Measurements from ENCODE around the gene B4GALT2.

B4GALT2 gene

GRCh38 chr1:43984855-43985254, 5.8 kb downstream of the B4GALT2 start:
- no peak for DNase-seq (ENCODE audit: low read depth)

- DNase-seq (ENCODE audit: low read depth) = no peak
Observed at GRCh38 chr1:43985984-43986595, 7.1 kb downstream of the B4GALT2 start.

GRCh38 chr1:43986712-43987111, 7.7 kb downstream of the B4GALT2 start:
- DNase-seq (ENCODE audit: low read depth) = no peak

GRCh38 chr1:43987159-43987902, 8.3 kb downstream of the B4GALT2 start:
- no peak for DNase-seq (ENCODE audit: low read depth)

GRCh38 chr1:43990271-43991199, 11.5 kb downstream of the B4GALT2 start:
- DNase-seq (ENCODE audit: low read depth) = no peak

- no peak for DNase-seq (ENCODE audit: low read depth)
Observed at GRCh38 chr1:43991200-43991475, 12.1 kb downstream of the B4GALT2 start.

GRCh38 chr1:43991476-43992231, 12.6 kb downstream of the B4GALT2 start, which contains the start of gene CCDC24:
Gene CCDC24 (plus strand): TSS chr1:43991599. CDS start chr1:43991879, 280 bp downstream.
- no peak for DNase-seq (ENCODE audit: low read depth)

- no peak for DNase-seq (ENCODE audit: low read depth)
Observed at GRCh38 chr1:43992232-43992995, 13.4 kb downstream of the B4GALT2 start.

GRCh38 chr1:43993206-43993914, 14.3 kb downstream of the B4GALT2 start:
- no peak for DNase-seq (ENCODE audit: low read depth)

GRCh38 chr1:43994071-43994470, 15.1 kb downstream of the B4GALT2 start:
- no peak for DNase-seq (ENCODE audit: low read depth)

GRCh38 chr1:43994794-43995790, 16.1 kb downstream of the B4GALT2 start:
- no peak for DNase-seq (ENCODE audit: low read depth)

- DNase-seq (ENCODE audit: low read depth) = no peak
Observed at GRCh38 chr1:43995984-43996732, 17.1 kb downstream of the B4GALT2 start.

GRCh38 chr1:43996733-43997115, 17.7 kb downstream of the B4GALT2 start:
- no peak for DNase-seq (ENCODE audit: low read depth)

- DNase-seq (ENCODE audit: low read depth) = no peak
Observed at GRCh38 chr1:43997295-43997999, 18.4 kb downstream of the B4GALT2 start.

GRCh38 chr1:43998000-43998378, 19.0 kb downstream of the B4GALT2 start:
- DNase-seq (ENCODE audit: low read depth) = no peak

GRCh38 chr1:43999455-43999854, 20.4 kb downstream of the B4GALT2 start:
- no peak for DNase-seq (ENCODE audit: low read depth)

GRCh38 chr1:44000122-44000665, 21.2 kb downstream of the B4GALT2 start:
- no peak for DNase-seq (ENCODE audit: low read depth)

- no peak for DNase-seq (ENCODE audit: low read depth)
Observed at GRCh38 chr1:44002165-44002564, 23.2 kb downstream of the B4GALT2 start.

Data from non-pigmented ciliary epithelial cell (primary cell).